ENCODE data around the gene TFPI2. TPM values are rescaled to one million over a fixed set of nuclear protein-coding genes. Genes with fewer than 3 reads are reported as not detected.

Gene TFPI2
- total and polyA plus RNA-seq, 2 of the 4 experiments (the other 2 are of a cell fraction) = 48.9 to 99.0 TPM

- H3K14ac ChIP-seq (replicated peaks; ENCODE audit: low read depth, low read length) = no peak overlapping the region
- H3K36me3 ChIP-seq (ENCODE audit: control insufficient read depth, insufficient read depth, low read length) = no peaks in the 10 kb centered on the region
- H2BK15ac ChIP-seq (ENCODE audit: low read depth, low read length) = no peak overlapping the region
- H4K91ac ChIP-seq (ENCODE audit: insufficient read depth, low read depth, low read length) = no peak overlapping the region
- H2BK5ac ChIP-seq (ENCODE audit: low read depth, low read length, poor library complexity, severe bottlenecking) = no peak overlapping the region
- in situ Hi-C loops (cut with MboI; ENCODE audit: low sequenced_read_pairs) (no loop called here), intact Hi-C loops (cut with micrococcal nuclease) (no loop called here), dilution Hi-C loops (cut with HindIII; ENCODE audit: low sequenced_read_pairs, unreplicated experiment) (no loop called here)
- no peaks in the 10 kb centered on the region for H3K79me1 ChIP-seq (ENCODE audit: low read depth in 1 of 2, low read length in 2 of 2)
- H3K27me3 ChIP-seq (ENCODE audit: control insufficient read depth, insufficient read depth, low read length) = no peaks in the 10 kb centered on the region
- H3K4ac ChIP-seq (ENCODE audit: low read depth, low read length) = no peak overlapping the region
- H4K20me1 ChIP-seq (ENCODE audit: insufficient read depth, low read length) = no peaks in the 10 kb centered on the region
- WGBS, 2 experiments (ENCODE audit: extremely low coverage in 2 of 2, insufficient read length in 1 of 2) = no CpG with 5 or more reads among the region's 2 CpGs
- TF ChIP-seq CHD1 (IDR thresholded peaks at IDR 0.05; ENCODE audit: low read depth, low read length) = no peak
- TF ChIP-seq MXI1 (IDR thresholded peaks at IDR 0.05; ENCODE audit: borderline replicate concordance, low read depth, low read length) = no peak
- peak; percentile 26 for TF ChIP-seq MAFK (IDR thresholded peaks at IDR 0.05; ENCODE audit: low read depth, low read length)
- TF ChIP-seq ELK1 (IDR thresholded peaks at IDR 0.05; ENCODE audit: borderline replicate concordance, low read depth, low read length) = no peak
- no peak for TF ChIP-seq USF2 (IDR thresholded peaks at IDR 0.05; ENCODE audit: low read depth, low read length)
- TF ChIP-seq MAZ (IDR thresholded peaks at IDR 0.05; ENCODE audit: borderline replicate concordance, low read depth, low read length) = no peak
- TF ChIP-seq RAD21 (IDR thresholded peaks at IDR 0.05; ENCODE audit: low read length) = no peak
- no peak overlapping the region for H3K4me3 ChIP-seq (ENCODE audit: insufficient read depth, low read depth, low read length)
- H3K23ac ChIP-seq (ENCODE audit: low read depth, low read length) = no peak overlapping the region
- BruUV-seq (replicated peaks) = no TSS peak
- DNase-seq = no peak
- ChIA-PET POLR2A (ENCODE audit: unreplicated experiment) (no interaction called here), CTCF (no interaction called here)
- no peaks in the 10 kb centered on the region for H3K9me3 ChIP-seq (ENCODE audit: control insufficient read depth, insufficient read depth, low read length)
- no peaks in the 10 kb centered on the region for H3K4me1 ChIP-seq (ENCODE audit: control insufficient read depth, insufficient read depth, low read length)
- H4K5ac ChIP-seq (ENCODE audit: low read depth, low read length) = no peak overlapping the region
- no peak overlapping the region for H3K9ac ChIP-seq (ENCODE audit: low read depth, low read length)
- H2AFZ ChIP-seq (replicated peaks; ENCODE audit: low read length, poor library complexity) = no peak overlapping the region
- H3K9me1 ChIP-seq (ENCODE audit: insufficient read depth, low read length) = no peaks in the 10 kb centered on the region
- no peak overlapping the region for H2BK20ac ChIP-seq (ENCODE audit: low read depth, low read length)
- H2AK9ac ChIP-seq (replicated peaks; ENCODE audit: low read depth, low read length, poor library complexity) = no peak overlapping the region
- no peak overlapping the region for H3K27ac ChIP-seq (ENCODE audit: insufficient read depth, low read length)
- H3K56ac ChIP-seq (ENCODE audit: extremely low read depth, insufficient read depth, low read length) = no peak overlapping the region
- no peak overlapping the region for H3K18ac ChIP-seq (ENCODE audit: low read depth, low read length)
- ATAC-seq (ENCODE audit: low read depth) = no peak
- H4K8ac ChIP-seq (ENCODE audit: low read depth in 2 of 2, low read length in 2 of 2) = no peak overlapping the region
- H2AK5ac ChIP-seq (ENCODE audit: low read depth, low read length) = no peak overlapping the region
- H2BK120ac ChIP-seq (ENCODE audit: low read depth, low read length) = no peak overlapping the region
- H3K4me2 ChIP-seq (ENCODE audit: low read depth, low read length) = no peak overlapping the region
Observed at GRCh38 chr7:93858857-93859256, 31.7 kb downstream of the TFPI2 start.
